ENCODE results near the gene ANO3.

DNA sequence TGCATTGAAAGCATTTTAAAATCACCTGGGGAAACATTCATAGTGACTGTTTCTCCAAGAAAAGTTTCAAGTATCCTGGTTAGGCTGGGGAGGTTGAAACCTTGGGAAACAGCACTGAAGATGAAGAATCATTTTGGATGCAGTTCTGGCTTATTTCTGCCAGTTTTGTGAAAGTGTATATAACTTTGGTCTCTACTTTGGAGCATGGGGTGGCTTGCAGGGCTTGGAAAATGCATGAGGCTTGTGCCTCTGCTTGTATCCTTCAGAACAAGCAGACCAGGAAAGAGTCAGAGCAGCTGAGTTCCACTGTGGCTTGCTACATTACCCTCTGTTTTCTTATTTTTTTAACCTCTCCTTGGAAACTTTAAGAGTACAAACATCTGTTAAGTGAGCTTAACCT is 370.5 kb downstream of the ANO3 start:
- TF ChIP-seq CTCF (IDR thresholded peaks at IDR 0.05), result no peak
- TF ChIP-seq POLR2A (IDR thresholded peaks at IDR 0.05), result no peak
